ENCODE results near the gene TFEB.

GRCh38 chr6:41713650-41714291, 21.6 kb downstream of the TFEB start:
- TF ChIP-seq, protein P1, sequence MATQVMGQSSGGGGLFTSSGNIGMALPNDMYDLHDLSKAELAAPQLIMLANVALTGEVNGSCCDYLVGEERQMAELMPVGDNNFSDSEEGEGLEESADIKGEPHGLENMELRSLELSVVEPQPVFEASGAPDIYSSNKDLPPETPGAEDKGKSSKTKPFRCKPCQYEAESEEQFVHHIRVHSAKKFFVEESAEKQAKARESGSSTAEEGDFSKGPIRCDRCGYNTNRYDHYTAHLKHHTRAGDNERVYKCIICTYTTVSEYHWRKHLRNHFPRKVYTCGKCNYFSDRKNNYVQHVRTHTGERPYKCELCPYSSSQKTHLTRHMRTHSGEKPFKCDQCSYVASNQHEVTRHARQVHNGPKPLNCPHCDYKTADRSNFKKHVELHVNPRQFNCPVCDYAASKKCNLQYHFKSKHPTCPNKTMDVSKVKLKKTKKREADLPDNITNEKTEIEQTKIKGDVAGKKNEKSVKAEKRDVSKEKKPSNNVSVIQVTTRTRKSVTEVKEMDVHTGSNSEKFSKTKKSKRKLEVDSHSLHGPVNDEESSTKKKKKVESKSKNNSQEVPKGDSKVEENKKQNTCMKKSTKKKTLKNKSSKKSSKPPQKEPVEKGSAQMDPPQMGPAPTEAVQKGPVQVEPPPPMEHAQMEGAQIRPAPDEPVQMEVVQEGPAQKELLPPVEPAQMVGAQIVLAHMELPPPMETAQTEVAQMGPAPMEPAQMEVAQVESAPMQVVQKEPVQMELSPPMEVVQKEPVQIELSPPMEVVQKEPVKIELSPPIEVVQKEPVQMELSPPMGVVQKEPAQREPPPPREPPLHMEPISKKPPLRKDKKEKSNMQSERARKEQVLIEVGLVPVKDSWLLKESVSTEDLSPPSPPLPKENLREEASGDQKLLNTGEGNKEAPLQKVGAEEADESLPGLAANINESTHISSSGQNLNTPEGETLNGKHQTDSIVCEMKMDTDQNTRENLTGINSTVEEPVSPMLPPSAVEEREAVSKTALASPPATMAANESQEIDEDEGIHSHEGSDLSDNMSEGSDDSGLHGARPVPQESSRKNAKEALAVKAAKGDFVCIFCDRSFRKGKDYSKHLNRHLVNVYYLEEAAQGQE (tag by site-specific recombination; IDR thresholded peaks at IDR 0.05), result no peak
- TF ChIP-seq CTCF (tag by site-specific recombination; IDR thresholded peaks at IDR 0.05), result no peak
- TF ChIP-seq, protein P2, sequence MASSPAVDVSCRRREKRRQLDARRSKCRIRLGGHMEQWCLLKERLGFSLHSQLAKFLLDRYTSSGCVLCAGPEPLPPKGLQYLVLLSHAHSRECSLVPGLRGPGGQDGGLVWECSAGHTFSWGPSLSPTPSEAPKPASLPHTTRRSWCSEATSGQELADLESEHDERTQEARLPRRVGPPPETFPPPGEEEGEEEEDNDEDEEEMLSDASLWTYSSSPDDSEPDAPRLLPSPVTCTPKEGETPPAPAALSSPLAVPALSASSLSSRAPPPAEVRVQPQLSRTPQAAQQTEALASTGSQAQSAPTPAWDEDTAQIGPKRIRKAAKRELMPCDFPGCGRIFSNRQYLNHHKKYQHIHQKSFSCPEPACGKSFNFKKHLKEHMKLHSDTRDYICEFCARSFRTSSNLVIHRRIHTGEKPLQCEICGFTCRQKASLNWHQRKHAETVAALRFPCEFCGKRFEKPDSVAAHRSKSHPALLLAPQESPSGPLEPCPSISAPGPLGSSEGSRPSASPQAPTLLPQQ (tag by site-specific recombination; IDR thresholded peaks at IDR 0.05), result no peak
- TF ChIP-seq ZNF768 (tag by site-specific recombination; IDR thresholded peaks at IDR 0.05), result no peak
- TF ChIP-seq, protein P3, sequence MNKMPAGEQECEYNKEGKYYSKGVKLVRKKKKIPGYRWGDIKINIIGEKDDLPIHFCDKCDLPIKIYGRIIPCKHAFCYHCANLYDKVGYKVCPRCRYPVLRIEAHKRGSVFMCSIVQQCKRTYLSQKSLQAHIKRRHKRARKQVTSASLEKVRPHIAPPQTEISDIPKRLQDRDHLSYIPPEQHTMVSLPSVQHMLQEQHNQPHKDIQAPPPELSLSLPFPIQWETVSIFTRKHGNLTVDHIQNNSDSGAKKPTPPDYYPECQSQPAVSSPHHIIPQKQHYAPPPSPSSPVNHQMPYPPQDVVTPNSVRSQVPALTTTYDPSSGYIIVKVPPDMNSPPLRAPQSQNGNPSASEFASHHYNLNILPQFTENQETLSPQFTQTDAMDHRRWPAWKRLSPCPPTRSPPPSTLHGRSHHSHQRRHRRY (tag by site-specific recombination; IDR thresholded peaks at IDR 0.05), result no peak
- no peak for TF ChIP-seq ZNF121 (tag by site-specific recombination; IDR thresholded peaks at IDR 0.05)
